ENCODE results near the gene IFTAP. TPM values are rescaled to one million over a fixed set of nuclear protein-coding genes. Genes with fewer than 3 reads are reported as not detected.
"Not testable (repeated sequence)": the region's sequence is repeated elsewhere in the genome, so short reads cannot be mapped to it uniquely, and the experiment has no call there.

The IFTAP gene, protein sequence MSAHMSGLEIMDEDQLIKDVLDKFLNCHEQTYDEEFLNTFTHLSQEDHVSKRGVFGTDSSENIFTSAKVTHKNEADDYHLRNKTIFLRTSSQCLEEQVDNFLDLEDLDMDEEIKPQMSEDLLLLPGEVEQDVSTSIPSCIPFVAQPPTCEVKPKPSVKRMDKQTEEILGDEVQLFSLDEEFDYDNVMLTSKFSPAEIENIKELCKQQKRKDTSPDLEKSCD
- total RNA-seq (10 to 100 TPM; 30.9 to 49.6 (median 42.5) TPM), polyA plus RNA-seq (10 to 100 TPM; 40.1 to 89.0 TPM)
- long read RNA-seq, donor 1, transcript C11orf74-201 (6 exons, 863 nt): major isoform, 12 of 32 reads
- long read RNA-seq, donor 1, transcript C11orf74-208 (6 exons, 694 nt): minor isoform, 7 of 32 reads
- long read RNA-seq, donor 1, partial matches to known transcripts: 0 of 32 reads
- long read RNA-seq, donor 1, other reads (novel, unspliced or antisense): 7 of 32 reads
- long read RNA-seq, donor 2, transcript C11orf74-208 (6 exons, 694 nt): minor isoform, 7 of 56 reads
- long read RNA-seq, donor 2, transcript C11orf74-211 (6 exons, 937 nt): minor isoform, 7 of 56 reads
- long read RNA-seq, donor 2, transcript C11orf74-201 (6 exons, 863 nt): major isoform, 22 of 56 reads
- long read RNA-seq, donor 2, partial matches to known transcripts: 2 of 56 reads
- long read RNA-seq, donor 2, other reads (novel, unspliced or antisense): 13 of 56 reads
- long read RNA-seq, donor 3, transcript C11orf74-201 (6 exons, 863 nt): major isoform, 11 of 32 reads
- long read RNA-seq, donor 3, transcript C11orf74-208 (6 exons, 694 nt): minor isoform, 7 of 32 reads
- long read RNA-seq, donor 3, partial matches to known transcripts: 0 of 32 reads
- long read RNA-seq, donor 3, other reads (novel, unspliced or antisense): 7 of 32 reads

DNA sequence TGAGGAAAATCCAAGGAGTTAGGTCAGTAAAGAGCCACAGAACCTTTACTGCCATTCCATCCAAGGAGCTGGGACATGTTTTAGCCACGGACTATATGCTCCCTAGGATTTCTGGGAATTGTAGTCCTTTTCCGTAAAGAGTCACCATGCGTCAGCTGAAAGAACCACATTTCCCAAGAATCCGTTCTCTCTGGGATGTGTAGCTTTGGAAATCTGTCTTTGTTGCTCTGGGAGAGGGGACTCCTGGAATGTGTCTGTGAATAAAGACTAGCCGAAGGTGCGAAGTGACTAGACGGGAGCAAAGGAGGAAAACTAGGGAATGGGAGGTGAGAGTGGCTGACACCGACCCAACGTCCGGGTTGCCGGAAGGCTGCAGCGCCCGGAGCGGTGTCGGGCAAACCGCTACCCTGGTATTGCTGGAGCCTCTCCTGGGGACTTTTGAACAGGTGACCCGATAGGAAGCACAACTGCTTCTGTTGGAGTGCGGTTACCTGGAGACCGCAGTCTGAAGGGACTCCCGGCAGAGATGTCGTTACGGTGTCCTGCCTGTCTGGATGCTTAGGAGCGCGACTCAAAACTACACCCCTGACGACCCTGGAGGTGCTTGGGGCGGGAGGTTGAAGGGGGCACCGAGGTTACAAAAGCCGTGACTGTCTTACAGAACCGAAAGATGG lies at the start of gene IFTAP:
IFTAP (plus strand) TSS at position 187 of the 674 bp plus-strand sequence. CDS start 15,602 bp downstream, outside the sequence.
- peak; percentile 100 for ATAC-seq
- Histone ChIP-seq H3K4me3 (peak within 1 kb of the TSS; percentile 66 to 93 (median 78)), H3K27me3 (peaks cover 0 to 19% (median 0%) of the 10 kb centered on the region in 9 donors), H3K9me3 (no peaks in the 10 kb centered on the region), H3K36me3 (no peaks in the 10 kb centered on the region), H3K27ac (peak within 1 kb of the TSS in 10 of 12 donors; percentile 3 to 79 (median 66)), H3K4me1 (peaks cover 0 to 16% (median 10%) of the 10 kb centered on the region in 12 donors)
- intact Hi-C loops (cut with DNase I): loop anchor here in 1 of 10 donors (10.0 kb wide), 1 partner anchor 80 kb away; the partner anchor contains the start of gene TRAF6
- peak in 4 of 5 donors; percentile 32 to 63 (median 43) for DNase-seq
- peak in 1 of 2 donors; percentile 46 for TF ChIP-seq POLR2A (IDR thresholded peaks at IDR 0.05)
- TF ChIP-seq, protein P1, sequence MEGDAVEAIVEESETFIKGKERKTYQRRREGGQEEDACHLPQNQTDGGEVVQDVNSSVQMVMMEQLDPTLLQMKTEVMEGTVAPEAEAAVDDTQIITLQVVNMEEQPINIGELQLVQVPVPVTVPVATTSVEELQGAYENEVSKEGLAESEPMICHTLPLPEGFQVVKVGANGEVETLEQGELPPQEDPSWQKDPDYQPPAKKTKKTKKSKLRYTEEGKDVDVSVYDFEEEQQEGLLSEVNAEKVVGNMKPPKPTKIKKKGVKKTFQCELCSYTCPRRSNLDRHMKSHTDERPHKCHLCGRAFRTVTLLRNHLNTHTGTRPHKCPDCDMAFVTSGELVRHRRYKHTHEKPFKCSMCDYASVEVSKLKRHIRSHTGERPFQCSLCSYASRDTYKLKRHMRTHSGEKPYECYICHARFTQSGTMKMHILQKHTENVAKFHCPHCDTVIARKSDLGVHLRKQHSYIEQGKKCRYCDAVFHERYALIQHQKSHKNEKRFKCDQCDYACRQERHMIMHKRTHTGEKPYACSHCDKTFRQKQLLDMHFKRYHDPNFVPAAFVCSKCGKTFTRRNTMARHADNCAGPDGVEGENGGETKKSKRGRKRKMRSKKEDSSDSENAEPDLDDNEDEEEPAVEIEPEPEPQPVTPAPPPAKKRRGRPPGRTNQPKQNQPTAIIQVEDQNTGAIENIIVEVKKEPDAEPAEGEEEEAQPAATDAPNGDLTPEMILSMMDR (IDR thresholded peaks at IDR 0.05): no peak
- 1% methylated on average over 23 to 29 of the region's 29 CpGs for WGBS, 4 donors

DNA sequence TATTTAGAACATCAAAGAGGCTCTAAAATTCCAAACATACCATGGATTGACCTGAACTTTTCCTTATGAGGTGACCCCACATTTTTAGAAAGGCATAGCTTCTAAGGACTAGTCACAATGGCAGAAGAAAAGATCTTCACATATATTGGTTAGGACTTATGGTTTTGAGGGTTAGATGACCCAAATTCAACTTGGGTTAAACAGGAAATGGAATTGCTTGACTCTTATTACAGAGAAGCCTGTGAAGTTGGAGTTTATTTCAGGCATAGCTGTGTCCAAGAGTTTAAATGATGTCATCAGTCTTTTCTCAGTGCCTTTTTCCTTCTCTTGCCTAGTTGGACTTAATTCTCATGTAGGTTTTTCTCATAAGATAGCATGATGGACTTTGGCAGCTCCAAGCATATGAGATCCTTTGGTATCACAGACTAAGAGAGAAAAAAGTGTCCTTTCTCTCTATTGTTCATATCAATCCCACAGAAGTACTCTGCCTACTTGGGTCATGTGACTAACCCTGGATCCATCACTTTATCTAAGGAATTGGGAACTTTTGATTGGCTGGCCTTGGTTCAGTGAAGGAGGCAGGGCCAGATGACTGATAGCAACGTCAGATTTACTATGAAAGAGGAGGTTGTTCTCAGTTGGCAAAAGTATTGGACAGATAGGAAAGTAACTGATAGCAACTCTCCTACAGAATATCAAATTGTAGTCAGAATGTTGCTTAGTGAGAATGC lies 43.8 kb upstream of the IFTAP start:
- TF ChIP-seq, protein P1 (IDR thresholded peaks at IDR 0.05): no peak
- no peak for TF ChIP-seq POLR2A (IDR thresholded peaks at IDR 0.05)
- 5 to 18% (median 14%) methylated on average over 1 of the region's 1 CpG for WGBS, 4 donors
- Histone ChIP-seq H3K9me3 (peaks cover 0 to 4% (median 0%) of the 10 kb centered on the region in 12 donors), H3K27ac (no peak overlapping the region), H3K36me3 (no peaks in the 10 kb centered on the region), H3K4me1 (no peaks in the 10 kb centered on the region), H3K4me3 (no peak overlapping the region), H3K27me3 (no peaks in the 10 kb centered on the region)
- ATAC-seq (no peak), DNase-seq (no peak)
- intact Hi-C loops (cut with DNase I): no loop called here

DNA sequence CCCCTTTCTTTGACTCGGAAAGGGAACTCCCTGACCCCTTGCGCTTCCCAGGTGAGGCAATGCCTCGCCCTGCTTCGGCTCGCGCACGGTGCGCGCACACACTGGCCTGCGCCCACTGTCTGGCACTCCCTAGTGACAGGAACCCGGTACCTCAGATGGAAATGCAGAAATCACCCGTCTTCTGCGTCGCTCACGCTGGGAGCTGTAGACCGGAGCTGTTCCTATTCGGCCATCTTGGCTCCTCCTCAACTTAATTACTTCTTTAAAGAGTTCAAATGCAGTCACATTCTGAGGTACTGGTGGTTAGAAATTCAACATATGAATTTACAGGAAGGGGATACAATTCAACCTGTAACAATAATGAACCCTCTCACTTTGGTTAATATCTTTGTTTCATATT lies 36.9 kb upstream of the IFTAP start:
- H3K4me3 ChIP-seq; H3K27ac ChIP-seq; H3K27me3 ChIP-seq; DNase-seq; H3K36me3 ChIP-seq; ATAC-seq; H3K4me1 ChIP-seq; intact Hi-C loops (cut with DNase I): not testable (repeated sequence)
- peaks cover 0 to 15% (median 3%) of the 10 kb centered on the region in 12 donors for H3K9me3 ChIP-seq
- WGBS, 4 donors: 92 to 98% (median 96%) methylated on average over 12 to 16 of the region's 17 CpGs

DNA sequence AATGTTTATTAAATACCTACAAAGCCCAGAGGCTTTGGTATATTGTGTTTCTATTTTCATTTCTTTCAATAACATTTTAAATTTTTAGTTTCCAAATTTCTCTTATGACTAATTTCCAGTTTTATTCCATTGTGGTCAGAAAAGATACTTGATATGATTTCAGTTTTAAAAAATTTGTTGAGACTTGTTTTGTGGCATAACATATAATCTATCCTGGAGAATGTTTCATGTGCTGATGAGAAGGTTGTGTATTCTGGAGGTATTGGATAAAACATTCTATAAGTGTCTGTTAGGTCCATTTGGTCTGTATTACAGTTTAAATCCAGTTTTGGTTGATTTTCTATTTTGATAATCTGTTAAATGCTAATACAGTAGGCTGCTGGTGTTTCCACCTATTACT lies 36.3 kb upstream of the IFTAP start:
- intact Hi-C loops (cut with DNase I): no loop called here
- no peak for TF ChIP-seq POLR2A (IDR thresholded peaks at IDR 0.05)
- TF ChIP-seq, protein P1 (IDR thresholded peaks at IDR 0.05): no peak
- no peak for ATAC-seq
- Histone ChIP-seq H3K27ac (no peak overlapping the region), H3K27me3 (no peaks in the 10 kb centered on the region), H3K4me1 (peaks cover 0 to 7% (median 0%) of the 10 kb centered on the region in 12 donors), H3K4me3 (no peak overlapping the region), H3K36me3 (no peaks in the 10 kb centered on the region), H3K9me3 (peaks cover 0 to 15% (median 3%) of the 10 kb centered on the region in 12 donors)
- DNase-seq: no peak
